Activated naive CD8-positive, alpha-beta T cell treated with anti-CD3 and anti-CD28 coated beads, Interleukin-2, amount 50 U/mL, for 16 hours (primary cell): ENCODE results near the gene ASB2.

ENCODE experiments used
- DNase-seq: peaks from one replicate; pipeline ENCODE4 v3.0.0-alpha.2; 2020; ENCODE audit warnings: low read depth, low spot score

Gene ASB2

GRCh38 chr14:93976477-93977057 is at the start of gene ASB2:
Gene ASB2, minus strand, starts transcription at chr14:93976570. Its CDS starts 12,031 bp downstream, at chr14:93964539.
- DNase-seq = no peak

GRCh38 chr14:94025720-94026119 is 49.4 kb upstream of the ASB2 start:
- DNase-seq = no peak

GRCh38 chr14:94024549-94024948 is 48.2 kb upstream of the ASB2 start:
- no peak for DNase-seq

GRCh38 chr14:94022532-94023411 is 46.4 kb upstream of the ASB2 start:
- no peak for DNase-seq

- DNase-seq = no peak
Observed at GRCh38 chr14:94021416-94022157, 45.2 kb upstream of the ASB2 start.

- no peak for DNase-seq
Observed at GRCh38 chr14:94021001-94021400, 44.6 kb upstream of the ASB2 start.

- DNase-seq = no peak
Observed at GRCh38 chr14:94020267-94020666, 43.9 kb upstream of the ASB2 start.

GRCh38 chr14:94019329-94019728 is 43.0 kb upstream of the ASB2 start:
- DNase-seq = no peak

GRCh38 chr14:94018308-94018707 is 41.9 kb upstream of the ASB2 start:
- no peak for DNase-seq

- DNase-seq = no peak
Observed at GRCh38 chr14:94016446-94016976, 40.1 kb upstream of the ASB2 start.

- no peak for DNase-seq
Observed at GRCh38 chr14:94015223-94015622, 38.9 kb upstream of the ASB2 start.

- no peak for DNase-seq
Observed at GRCh38 chr14:94014382-94014781, 38.0 kb upstream of the ASB2 start.

- DNase-seq = no peak
Observed at GRCh38 chr14:94011795-94012194, 35.4 kb upstream of the ASB2 start.

GRCh38 chr14:94010625-94011024 is 34.3 kb upstream of the ASB2 start:
- DNase-seq = no peak

- DNase-seq = no peak
Observed at GRCh38 chr14:94009767-94010166, 33.4 kb upstream of the ASB2 start.

- DNase-seq = no peak
Observed at GRCh38 chr14:94008234-94008633, 31.9 kb upstream of the ASB2 start.

- no peak for DNase-seq
Observed at GRCh38 chr14:94005324-94006073, 29.1 kb upstream of the ASB2 start.

GRCh38 chr14:94004015-94004414 is 27.6 kb upstream of the ASB2 start:
- DNase-seq = no peak

- DNase-seq = no peak
Observed at GRCh38 chr14:94003397-94003796, 27.0 kb upstream of the ASB2 start.

- DNase-seq = no peak
Observed at GRCh38 chr14:94001501-94002396, 25.4 kb upstream of the ASB2 start.
